GM18526 (cell line): ENCODE results near the gene SMARCD1.
A peak's percentile ranks its signal among the peaks of the same experiment; 100 is the strongest.

Experiments used
- POLR2A ChIP-seq: IDR thresholded peaks from 3 replicates; pipeline ENCODE4 v1.6.1; 2011; ENCODE audit not compliant: insufficient read length; ENCODE audit errors: extremely low read depth

SMARCD1 gene

DNA sequence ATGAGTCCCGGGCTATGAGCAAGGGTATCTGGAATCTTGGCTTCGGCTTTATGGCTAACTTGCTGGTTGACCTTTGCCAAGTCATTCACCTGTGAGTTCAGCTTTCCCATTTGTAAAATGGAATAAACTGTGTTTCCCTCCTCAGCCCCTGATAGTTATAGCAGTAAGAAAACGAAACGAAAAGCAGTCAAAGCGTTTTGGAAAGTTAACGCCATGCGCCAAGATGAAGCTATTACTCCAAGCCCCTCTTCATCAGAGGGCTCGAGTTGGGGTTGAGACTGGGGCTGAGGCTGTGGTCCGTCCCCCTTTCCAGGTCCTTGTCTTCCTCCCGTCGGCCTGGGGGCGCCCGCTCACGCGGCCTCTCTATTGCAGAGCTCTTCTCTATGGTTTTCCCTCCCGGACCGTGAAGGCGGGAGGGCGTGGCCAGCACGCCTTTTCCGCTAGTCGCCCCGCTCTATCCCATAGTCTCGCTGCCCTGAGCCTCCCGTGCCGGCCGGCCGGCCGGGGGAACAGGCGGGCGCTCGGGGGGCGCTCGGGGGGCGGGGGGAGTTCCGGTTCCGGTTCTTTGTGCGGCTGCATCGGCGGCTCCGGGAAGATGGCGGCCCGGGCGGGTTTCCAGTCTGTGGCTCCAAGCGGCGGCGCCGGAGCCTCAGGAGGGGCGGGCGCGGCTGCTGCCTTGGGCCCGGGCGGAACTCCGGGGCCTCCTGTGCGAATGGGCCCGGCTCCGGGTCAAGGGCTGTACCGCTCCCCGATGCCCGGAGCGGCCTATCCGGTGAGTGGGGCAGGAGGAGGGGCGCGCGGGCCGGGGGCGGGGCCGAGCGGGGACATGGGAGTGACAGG is at the start of gene SMARCD1:
Gene SMARCD1, plus strand, starts transcription at position 568 of the 840 bp plus-strand sequence. Its CDS starts 28 bp downstream, at position 596.
- peak; percentile 51 for TF ChIP-seq POLR2A

DNA sequence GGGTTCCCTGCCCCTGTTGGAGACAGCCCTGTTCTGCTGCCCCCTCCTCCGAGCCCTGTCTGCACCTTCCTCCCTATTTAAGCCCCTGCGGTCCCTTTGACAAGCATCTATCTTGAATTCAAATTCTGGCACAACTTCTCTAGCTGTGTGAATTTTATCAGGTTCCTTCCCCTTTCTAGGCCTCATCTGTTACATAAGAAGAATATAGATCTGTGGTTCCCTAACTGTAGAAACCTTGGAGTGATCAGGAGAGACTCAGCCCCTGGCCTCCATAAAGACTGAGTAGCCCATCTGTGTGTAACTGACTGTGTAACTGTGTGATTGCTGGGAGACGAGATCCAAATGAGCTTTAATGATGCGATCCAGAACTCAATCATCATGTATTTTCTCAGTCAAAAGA is 46.8 kb upstream of the SMARCD1 start:
- no peak for TF ChIP-seq POLR2A

DNA sequence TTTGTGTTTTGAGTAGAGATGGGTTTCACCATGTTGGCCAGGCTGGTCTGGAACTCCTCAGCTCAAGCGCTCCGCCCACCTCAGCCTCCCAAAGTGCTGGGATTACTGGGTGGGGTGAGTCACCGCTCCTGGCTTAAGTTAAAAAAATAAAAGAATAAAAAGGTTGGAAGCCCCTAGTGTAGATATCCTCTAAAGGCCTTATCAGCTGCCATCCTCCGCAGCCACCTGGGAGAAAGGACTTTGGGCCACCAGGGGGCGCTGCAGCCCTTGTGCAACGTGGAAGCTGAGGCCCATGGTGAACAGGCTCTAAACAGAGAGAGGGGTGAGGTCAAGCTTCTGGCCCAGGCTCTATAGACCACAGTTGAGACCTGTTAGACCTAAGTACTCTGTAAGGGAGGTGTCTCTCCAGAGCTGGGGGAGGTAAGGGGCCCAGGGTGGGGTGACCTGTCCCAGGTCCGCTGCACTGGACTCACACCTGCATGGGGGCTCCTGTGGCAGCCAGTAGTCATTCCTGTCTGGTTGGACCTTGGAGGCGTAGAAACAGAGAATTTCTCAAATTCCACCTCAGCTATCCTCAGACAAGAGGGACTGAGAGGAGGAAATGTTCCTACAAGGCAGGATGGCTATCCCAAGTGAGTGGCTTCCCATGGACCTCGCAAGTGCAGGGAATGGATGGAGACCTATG is 45.8 kb upstream of the SMARCD1 start:
- no peak for TF ChIP-seq POLR2A

- TF ChIP-seq POLR2A = no peak
These were observed 44.5 kb upstream of the SMARCD1 start for GRCh38 chr12:50040657-50041056.

- no peak for TF ChIP-seq POLR2A
These were observed 43.9 kb upstream of the SMARCD1 start for GRCh38 chr12:50041062-50041860.

- no peak for TF ChIP-seq POLR2A
These were observed 43.2 kb upstream of the SMARCD1 start for GRCh38 chr12:50041962-50042361.

DNA sequence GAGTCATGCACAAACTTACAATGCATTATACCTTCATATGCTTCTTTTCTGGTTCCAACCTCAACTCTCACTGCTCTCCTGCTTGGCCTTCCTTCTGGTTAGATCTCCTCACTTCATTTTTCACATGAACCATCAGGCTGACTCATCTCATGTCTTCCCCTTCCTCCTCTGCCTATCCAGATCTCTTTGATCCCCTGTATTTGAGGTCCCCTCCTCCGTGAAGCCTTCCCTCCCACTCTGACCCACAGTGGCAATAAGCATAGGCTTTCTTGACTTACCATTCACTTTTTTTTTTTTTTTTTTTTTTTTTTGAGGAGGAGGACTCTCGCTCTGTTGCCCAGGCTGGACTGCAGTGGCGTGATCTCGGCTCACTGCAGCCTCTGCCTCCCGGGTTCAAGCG is 42.4 kb upstream of the SMARCD1 start:
- no peak for TF ChIP-seq POLR2A

- no peak for TF ChIP-seq POLR2A
These were observed 41.8 kb upstream of the SMARCD1 start for GRCh38 chr12:50043308-50043707.

DNA sequence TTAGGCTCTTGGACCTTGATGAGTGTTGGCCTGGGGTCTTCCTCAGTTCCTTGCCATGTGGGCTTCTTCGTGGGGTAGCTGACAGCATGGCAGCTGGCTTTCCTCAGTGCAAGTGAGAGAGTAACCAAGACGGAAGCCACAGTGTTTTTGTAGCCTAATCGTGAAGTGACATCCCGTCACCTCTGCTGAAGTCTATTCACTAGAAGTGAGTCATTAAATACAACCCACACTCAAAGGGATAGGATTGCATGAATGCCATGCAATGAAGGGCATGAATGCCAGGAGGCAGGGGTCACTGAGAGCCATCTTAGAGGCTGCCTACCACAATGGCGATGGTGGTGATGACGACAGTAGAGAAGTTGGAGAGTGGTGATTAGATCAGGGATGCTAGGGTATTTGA is 41.3 kb upstream of the SMARCD1 start:
- TF ChIP-seq POLR2A = no peak

DNA sequence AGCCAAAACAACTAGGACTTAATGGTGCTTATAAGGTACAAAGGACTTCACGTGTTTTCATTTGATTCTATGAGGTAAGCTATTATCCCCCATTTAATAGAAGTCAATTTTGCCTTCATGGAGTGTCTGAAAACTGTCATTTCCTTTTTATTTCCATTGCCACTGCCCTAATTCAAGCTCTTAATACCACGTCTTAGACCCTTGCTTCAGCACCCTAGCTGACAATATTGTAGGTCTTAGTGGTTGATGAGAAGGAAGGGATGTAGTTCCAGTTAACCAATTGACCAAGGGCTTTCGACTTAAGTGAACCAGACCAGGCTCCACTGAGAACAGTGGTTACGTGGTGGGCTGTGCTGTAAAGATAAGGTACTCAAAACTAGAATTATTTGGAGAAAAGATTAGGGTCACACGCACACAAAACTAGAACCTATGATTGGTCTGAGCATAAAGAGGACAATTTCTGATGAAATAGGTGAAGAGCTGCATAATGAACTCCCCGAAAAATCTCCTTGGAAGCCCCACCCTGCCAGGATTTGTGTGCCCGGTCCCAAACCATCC is 37.4 kb upstream of the SMARCD1 start:
- no peak for TF ChIP-seq POLR2A

- no peak for TF ChIP-seq POLR2A
These were observed 35.7 kb upstream of the SMARCD1 start for GRCh38 chr12:50049254-50050118.

GRCh38 chr12:50050119-50050385 is 35.1 kb upstream of the SMARCD1 start:
- TF ChIP-seq POLR2A = no peak

GRCh38 chr12:50050410-50051098 is 34.6 kb upstream of the SMARCD1 start:
- no peak for TF ChIP-seq POLR2A

DNA sequence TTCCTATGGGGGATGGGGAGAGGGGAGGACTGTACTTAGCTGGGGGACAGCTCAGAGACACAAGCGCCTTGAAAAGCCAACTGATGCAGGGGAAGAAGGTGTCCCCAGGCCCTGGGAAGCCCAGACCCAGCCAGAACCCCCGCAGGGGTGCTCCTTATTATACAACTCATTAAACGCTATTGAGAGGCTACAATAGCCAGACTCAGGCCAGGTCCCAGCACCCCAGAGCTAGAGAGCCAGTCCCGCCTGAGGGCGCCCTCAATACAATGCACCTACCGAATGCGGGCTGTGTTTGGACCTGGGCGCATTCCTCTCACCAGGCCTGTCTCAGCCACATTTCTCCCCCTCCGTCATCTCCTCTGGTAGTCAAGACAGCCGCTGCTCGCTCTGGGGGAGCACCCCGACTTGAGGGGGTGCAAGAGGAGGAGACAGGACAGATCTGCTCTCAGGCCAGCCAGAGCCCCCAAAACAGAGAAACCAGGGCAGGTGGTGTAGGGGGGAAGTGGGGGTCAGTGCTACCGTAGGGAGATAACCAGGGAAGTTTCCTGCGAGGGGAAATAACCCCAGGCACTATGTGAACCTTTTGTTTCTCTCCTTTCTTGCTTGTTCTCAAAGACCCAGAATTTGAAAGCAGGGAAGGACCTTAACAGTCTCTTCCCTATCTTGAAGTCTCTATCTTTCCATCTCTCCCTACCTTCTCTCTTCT is 33.9 kb upstream of the SMARCD1 start:
- no peak for TF ChIP-seq POLR2A

- no peak for TF ChIP-seq POLR2A
These were observed 32.6 kb upstream of the SMARCD1 start for GRCh38 chr12:50052544-50052943.
